Karpas-422 (cell line): ENCODE data around the gene TERB2. TPM values are rescaled to one million over a fixed set of nuclear protein-coding genes. Genes with fewer than 3 reads are reported as not detected.
"Not testable (repeated sequence)": the region's sequence is repeated elsewhere in the genome, so short reads cannot be mapped to it uniquely, and the experiment has no call there.

Source experiments
- DNase-seq: peaks from one replicate; pipeline ENCODE4 v3.0.0-alpha.2; 2015
- H2AFZ ChIP-seq: fragments of 200-600 bp; sonication (generic); 2 replicates; pipeline ENCODE4 v1.6.1; 2014; ENCODE audit warnings: antibody characterized with exemption, low read length, mixed read lengths
- H3K27ac ChIP-seq: fragments of 200-600 bp; sonication (generic); 2 replicates; pipeline ENCODE4 v1.5.1; 2014; ENCODE audit warnings: mild to moderate bottlenecking, low read length, moderate library complexity
- H3K27me3 ChIP-seq: fragments of 200-600 bp; sonication (generic); 2 replicates; pipeline ENCODE4 v1.6.1; 2014; ENCODE audit warnings: low read length, mixed read lengths
- H3K36me3 ChIP-seq: fragments of 200-600 bp; sonication (generic); 2 replicates; pipeline ENCODE4 v1.6.1; 2014; ENCODE audit warnings: low read length, mixed read lengths; ENCODE audit not compliant: insufficient read depth
- H3K4me1 ChIP-seq: fragments of 200-600 bp; sonication (generic); 2 replicates; pipeline ENCODE4 v1.6.1; 2014; ENCODE audit warnings: mild to moderate bottlenecking, low read length, mixed read lengths
- H3K4me2 ChIP-seq: fragments of 200-600 bp; sonication (generic); 2 replicates; pipeline ENCODE4 v1.6.1; 2014; ENCODE audit warnings: low read length, low read depth, mild to moderate bottlenecking; ENCODE audit not compliant: poor library complexity, severe bottlenecking
- H3K4me3 ChIP-seq: fragments of 200-600 bp; sonication (generic); 2 replicates; pipeline ENCODE4 v1.5.1; 2014; ENCODE audit warnings: mild to moderate bottlenecking, antibody characterized with exemption, low read length, mixed read lengths
- H3K79me2 ChIP-seq: fragments of 200-600 bp; sonication (generic); 2 replicates; pipeline ENCODE4 v1.6.1; 2014; ENCODE audit warnings: mild to moderate bottlenecking, low read length, mixed read lengths
- H3K9ac ChIP-seq: fragments of 200-600 bp; sonication (generic); 2 replicates; pipeline ENCODE4 v1.6.0; 2014; ENCODE audit warnings: low read length
- H3K9me2 ChIP-seq: fragments of 200-600 bp; sonication (generic), shearing (Covaris generic); replicated peaks from 2 replicates; pipeline ENCODE4 v1.6.0; 2014; ENCODE audit warnings: mild to moderate bottlenecking, low read length, moderate library complexity; ENCODE audit not compliant: insufficient read depth
- H3K9me3 ChIP-seq: fragments of 300-700, 200-600 bp; sonication (generic); 2 replicates; pipeline ENCODE4 v1.6.1; 2014; ENCODE audit warnings: low read length, mixed read lengths
- H4K20me1 ChIP-seq: fragments of 200-600 bp; sonication (generic); 2 replicates; pipeline ENCODE4 v1.6.1; 2014; ENCODE audit warnings: mild to moderate bottlenecking, antibody characterized with exemption, low read length, low read depth; ENCODE audit not compliant: insufficient read depth
- total RNA-seq: library from RNA; depleted of rRNA; stranded (reverse); fragments of >200 nt; shearing (Covaris generic); gene quantifications from 2 replicates; pipeline ENCODE4 v1.2.3, GENCODE V29; 2014; ENCODE audit warnings: low replicate concordance; rRNA removed

The TERB2 gene
- total RNA-seq: not detected in 2 replicates

- H3K27me3 ChIP-seq: no peaks in the 10 kb centered on the region
- H3K4me1 ChIP-seq: no peaks in the 10 kb centered on the region
- no peaks in the 10 kb centered on the region for H4K20me1 ChIP-seq
- H3K36me3 ChIP-seq: no peaks in the 10 kb centered on the region
- H3K9ac ChIP-seq: no peak within 1 kb of the TSS
- H3K27ac ChIP-seq: no peak within 1 kb of the TSS
- no peak within 1 kb of the TSS for H2AFZ ChIP-seq
- no peaks in the 10 kb centered on the region for H3K79me2 ChIP-seq
- no peaks in the 10 kb centered on the region for H3K9me2 ChIP-seq
- no peak for DNase-seq
- H3K4me3 ChIP-seq: no peak within 1 kb of the TSS
- H3K9me3 ChIP-seq: no peaks in the 10 kb centered on the region
- no peak within 1 kb of the TSS for H3K4me2 ChIP-seq
Observed at GRCh38 chr15:44956388-44956787, at the start of gene TERB2. TSS of gene TERB2 (plus strand) at chr15:44956687. CDS start at chr15:44956719, 32 bp downstream.

- Histone ChIP-seq H4K20me1 (no peaks in the 10 kb centered on the region), H3K9ac (no peak overlapping the region), H3K9me2 (no peaks in the 10 kb centered on the region), H3K4me1 (no peaks in the 10 kb centered on the region), H3K9me3 (no peaks in the 10 kb centered on the region), H3K4me3 (no peak overlapping the region), H3K79me2 (no peaks in the 10 kb centered on the region), H2AFZ (no peak overlapping the region), H3K4me2 (no peak overlapping the region), H3K36me3 (no peaks in the 10 kb centered on the region), H3K27me3 (no peaks in the 10 kb centered on the region), H3K27ac (no peak overlapping the region)
- no peak for DNase-seq
Observed at GRCh38 chr15:44909423-44909822, 47.1 kb upstream of the TERB2 start.

- H3K79me2 ChIP-seq: no peaks in the 10 kb centered on the region
- no peak overlapping the region for H3K4me2 ChIP-seq
- no peaks in the 10 kb centered on the region for H3K9me2 ChIP-seq
- H3K36me3 ChIP-seq: no peaks in the 10 kb centered on the region
- H3K4me1 ChIP-seq: no peaks in the 10 kb centered on the region
- H3K9ac ChIP-seq: no peak overlapping the region
- DNase-seq: no peak
- H3K27ac ChIP-seq: no peak overlapping the region
- H3K27me3 ChIP-seq: no peaks in the 10 kb centered on the region
- no peaks in the 10 kb centered on the region for H4K20me1 ChIP-seq
- no peak overlapping the region for H2AFZ ChIP-seq
- no peaks in the 10 kb centered on the region for H3K9me3 ChIP-seq
- no peak overlapping the region for H3K4me3 ChIP-seq
Observed at GRCh38 chr15:44910981-44911625, 45.4 kb upstream of the TERB2 start.

GRCh38 chr15:44912186-44912585 lies 44.3 kb upstream of the TERB2 start:
- not testable (repeated sequence) for H3K9me3 ChIP-seq, H3K4me3 ChIP-seq, H3K27me3 ChIP-seq, DNase-seq, H3K79me2 ChIP-seq, H3K4me1 ChIP-seq, H3K36me3 ChIP-seq, H3K4me2 ChIP-seq, H3K27ac ChIP-seq, H3K9ac ChIP-seq, H3K9me2 ChIP-seq, H2AFZ ChIP-seq, H4K20me1 ChIP-seq

GRCh38 chr15:44912974-44913448 lies 43.5 kb upstream of the TERB2 start:
- H3K9me2 ChIP-seq, H2AFZ ChIP-seq, H3K9ac ChIP-seq, H3K79me2 ChIP-seq, H3K4me2 ChIP-seq, H3K9me3 ChIP-seq, H4K20me1 ChIP-seq, H3K27ac ChIP-seq, H3K4me1 ChIP-seq, H3K36me3 ChIP-seq, H3K4me3 ChIP-seq, H3K27me3 ChIP-seq, DNase-seq: not testable (repeated sequence)

GRCh38 chr15:44918136-44918535 lies 38.4 kb upstream of the TERB2 start:
- H3K4me1 ChIP-seq: no peaks in the 10 kb centered on the region
- H3K9me3 ChIP-seq: no peaks in the 10 kb centered on the region
- no peak overlapping the region for H3K27ac ChIP-seq
- no peak overlapping the region for H3K4me2 ChIP-seq
- no peaks in the 10 kb centered on the region for H3K79me2 ChIP-seq
- DNase-seq: no peak
- no peaks in the 10 kb centered on the region for H3K36me3 ChIP-seq
- no peak overlapping the region for H2AFZ ChIP-seq
- no peaks in the 10 kb centered on the region for H3K9me2 ChIP-seq
- H3K9ac ChIP-seq: no peak overlapping the region
- no peaks in the 10 kb centered on the region for H4K20me1 ChIP-seq
- H3K27me3 ChIP-seq: no peaks in the 10 kb centered on the region
- no peak overlapping the region for H3K4me3 ChIP-seq

- H3K36me3 ChIP-seq, H3K4me2 ChIP-seq, H3K27ac ChIP-seq, H4K20me1 ChIP-seq, H3K79me2 ChIP-seq, H3K9ac ChIP-seq, H3K9me2 ChIP-seq, H3K4me3 ChIP-seq, H2AFZ ChIP-seq, H3K27me3 ChIP-seq, H3K4me1 ChIP-seq, H3K9me3 ChIP-seq, DNase-seq: not testable (repeated sequence)
Observed at GRCh38 chr15:44928658-44929057, 27.8 kb upstream of the TERB2 start.

GRCh38 chr15:44930283-44930682 lies 26.2 kb upstream of the TERB2 start:
- H3K9me2 ChIP-seq, H3K4me3 ChIP-seq, H3K27ac ChIP-seq, H3K4me1 ChIP-seq, DNase-seq, H3K9ac ChIP-seq, H3K27me3 ChIP-seq, H3K9me3 ChIP-seq, H3K4me2 ChIP-seq, H3K79me2 ChIP-seq, H4K20me1 ChIP-seq, H2AFZ ChIP-seq, H3K36me3 ChIP-seq: not testable (repeated sequence)
